Fibroblast of lung (primary cell): Measurements from ENCODE around the gene DIS3L2. TPM values are rescaled to one million over a fixed set of nuclear protein-coding genes. Genes with fewer than 3 reads are reported as not detected.

Experiments
- DNase-seq, 2 donors: peaks; one replicate each; pipeline versions ENCODE4 v3.0.0 to v3.0.0-alpha.2; 2010; ENCODE audit warnings: low read depth in 2 of 2
- H2AFZ ChIP-seq: 2 replicates; pipeline ENCODE4 v1.5.1; 2012; ENCODE audit warnings: low read length, control low read depth, inconsistent platforms
- H3K27ac ChIP-seq: 2 replicates; pipeline ENCODE4 v1.5.1; 2011; ENCODE audit warnings: low read length, control low read depth; ENCODE audit not compliant: insufficient read depth
- H3K27me3 ChIP-seq: 2 replicates; pipeline ENCODE4 v1.5.1; 2011; ENCODE audit warnings: mild to moderate bottlenecking, low read length; ENCODE audit not compliant: control insufficient read depth, insufficient read depth
- H3K36me3 ChIP-seq: 2 replicates; pipeline ENCODE4 v1.5.1; 2011; ENCODE audit warnings: low read length; ENCODE audit not compliant: control insufficient read depth, insufficient read depth
- H3K4me1 ChIP-seq: 2 replicates; pipeline ENCODE4 v1.5.1; 2011; ENCODE audit warnings: low read length; ENCODE audit not compliant: control insufficient read depth, insufficient read depth; ENCODE audit errors: extremely low read depth
- H3K4me2 ChIP-seq: 2 replicates; pipeline ENCODE4 v1.5.1; 2011; ENCODE audit warnings: low read length, control low read depth; ENCODE audit not compliant: insufficient read depth; ENCODE audit errors: extremely low read depth
- H3K4me3 ChIP-seq, 4 experiments: fragments of 200-600 bp in 1 of 4; sonication (generic) in 1 of 4; replicated peaks in 1 of 4; 2 replicates each; pipeline ENCODE4 v1.5.1; 2011 to 2016; ENCODE audit warnings: low read length in 4 of 4, low read depth in 3 of 4, mild to moderate bottlenecking in 3 of 4, control low read depth in 2 of 4, inconsistent platforms in 1 of 4, mixed read lengths in 1 of 4; ENCODE audit not compliant: insufficient read depth in 1 of 4; ENCODE audit errors: control extremely low read depth in 1 of 4
- H3K79me2 ChIP-seq: 2 replicates; pipeline ENCODE4 v1.5.1; 2012; ENCODE audit warnings: mild to moderate bottlenecking, low read length, inconsistent platforms; ENCODE audit not compliant: control insufficient read depth, insufficient read depth
- H3K9ac ChIP-seq: 2 replicates; pipeline ENCODE4 v1.5.1; 2011; ENCODE audit warnings: mild to moderate bottlenecking, low read length, control low read depth; ENCODE audit not compliant: insufficient read depth
- H3K9me3 ChIP-seq: 2 replicates; pipeline ENCODE4 v1.5.1; 2012; ENCODE audit warnings: low read depth, low read length; ENCODE audit not compliant: control insufficient read depth, insufficient read depth
- H4K20me1 ChIP-seq: 2 replicates; pipeline ENCODE4 v1.5.1; 2011; ENCODE audit warnings: low read length; ENCODE audit not compliant: control insufficient read depth, insufficient read depth; ENCODE audit errors: extremely low read depth
- EZH2 ChIP-seq: IDR thresholded peaks from 2 replicates; pipeline ENCODE4 v1.5.1; 2012; ENCODE audit warnings: low read length, control low read depth, mild to moderate bottlenecking; ENCODE audit errors: missing control alignments
- polyA minus RNA-seq: library from RNA; depleted of rRNA, polyadenylated mRNA; stranded (reverse); fragments of >200 nt; gene quantifications from 2 replicates; pipeline ENCODE4 v1.2.3, GENCODE V29; 2011; ENCODE audit warnings: low replicate concordance
- polyA plus RNA-seq, 2 donors: library from polyadenylated mRNA; depleted of rRNA in 1 of 2; stranded (reverse) in 1 of 2; unstranded in 1 of 2; fragments of >200 nt; gene quantifications; 2 replicates each; pipeline ENCODE4 v1.2.1, GENCODE V29; 2011 to 2012; ENCODE audit warnings: missing spikeins in 1 of 2
- total RNA-seq: library from RNA; depleted of rRNA; stranded (reverse); fragments of >200 nt; gene quantifications from 2 replicates; pipeline ENCODE4 v1.2.1, GENCODE V29; 2014
- TF ChIP-seq, protein P1 (sequence below), 2 donors: IDR thresholded peaks in 1 of 2; conservative IDR thresholded peaks in 1 of 2; 1 replicate in 1 of 2; 2 replicates in 1 of 2; pipeline ENCODE4 v1.5.1; 2011 to 2012; ENCODE audit warnings: low read length in 2 of 2, control low read depth in 1 of 2, inconsistent platforms in 1 of 2, low read depth in 1 of 2, mild to moderate bottlenecking in 1 of 2

DIS3L2 gene, protein sequence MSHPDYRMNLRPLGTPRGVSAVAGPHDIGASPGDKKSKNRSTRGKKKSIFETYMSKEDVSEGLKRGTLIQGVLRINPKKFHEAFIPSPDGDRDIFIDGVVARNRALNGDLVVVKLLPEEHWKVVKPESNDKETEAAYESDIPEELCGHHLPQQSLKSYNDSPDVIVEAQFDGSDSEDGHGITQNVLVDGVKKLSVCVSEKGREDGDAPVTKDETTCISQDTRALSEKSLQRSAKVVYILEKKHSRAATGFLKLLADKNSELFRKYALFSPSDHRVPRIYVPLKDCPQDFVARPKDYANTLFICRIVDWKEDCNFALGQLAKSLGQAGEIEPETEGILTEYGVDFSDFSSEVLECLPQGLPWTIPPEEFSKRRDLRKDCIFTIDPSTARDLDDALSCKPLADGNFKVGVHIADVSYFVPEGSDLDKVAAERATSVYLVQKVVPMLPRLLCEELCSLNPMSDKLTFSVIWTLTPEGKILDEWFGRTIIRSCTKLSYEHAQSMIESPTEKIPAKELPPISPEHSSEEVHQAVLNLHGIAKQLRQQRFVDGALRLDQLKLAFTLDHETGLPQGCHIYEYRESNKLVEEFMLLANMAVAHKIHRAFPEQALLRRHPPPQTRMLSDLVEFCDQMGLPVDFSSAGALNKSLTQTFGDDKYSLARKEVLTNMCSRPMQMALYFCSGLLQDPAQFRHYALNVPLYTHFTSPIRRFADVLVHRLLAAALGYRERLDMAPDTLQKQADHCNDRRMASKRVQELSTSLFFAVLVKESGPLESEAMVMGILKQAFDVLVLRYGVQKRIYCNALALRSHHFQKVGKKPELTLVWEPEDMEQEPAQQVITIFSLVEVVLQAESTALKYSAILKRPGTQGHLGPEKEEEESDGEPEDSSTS
- total RNA-seq (12.3 and 15.2 TPM in 2 replicates), polyA plus RNA-seq (5.2 and 7.4 TPM in 2 replicates), polyA minus RNA-seq (14.7 and 21.1 TPM in 2 replicates)
- polyA plus RNA-seq (2012) = 8.1 and 12.1 TPM in 2 replicates

DNA sequence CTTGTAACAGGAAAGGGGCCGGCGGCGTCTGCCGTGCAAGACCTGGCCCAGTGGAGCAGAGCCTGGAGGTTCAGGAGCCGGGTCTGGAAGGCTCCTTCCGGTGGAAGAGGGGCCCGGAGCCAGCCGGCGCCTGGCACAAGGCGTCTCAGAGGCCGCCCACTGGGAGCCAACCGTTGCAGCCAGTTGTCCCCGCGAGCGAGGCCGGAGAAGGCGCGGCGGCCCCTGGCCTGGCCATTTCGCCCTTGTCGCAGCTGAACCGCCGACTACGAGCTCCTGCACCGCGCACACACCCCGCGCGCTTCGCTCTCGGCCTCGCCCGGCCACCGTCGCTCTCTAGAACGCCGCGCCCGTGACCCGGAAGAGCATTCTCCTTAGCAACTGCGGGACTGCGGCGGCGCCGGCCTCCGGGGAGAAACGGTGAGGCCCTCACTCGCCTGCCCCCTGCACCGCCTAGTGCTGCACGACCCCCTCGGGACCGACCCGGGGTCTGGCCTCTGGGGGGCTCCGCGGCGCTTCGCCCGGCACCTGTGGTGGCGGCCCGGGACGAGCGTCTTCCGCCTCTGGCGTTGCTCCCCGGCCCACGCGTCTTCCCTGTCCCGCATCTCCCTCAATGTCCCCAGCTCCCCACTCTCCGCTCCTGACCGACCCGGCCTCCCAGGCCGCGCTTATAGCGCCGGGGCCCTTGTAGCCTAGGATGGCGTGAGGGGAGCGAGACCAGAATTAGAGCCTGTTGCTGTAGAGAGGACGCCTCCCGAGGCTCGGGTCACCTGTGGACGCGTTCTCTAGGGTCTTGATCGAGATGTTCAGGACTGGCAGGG, at the start of gene DIS3L2:
DIS3L2 (plus strand) TSS at position 365 of the 818 bp plus-strand sequence. CDS start 53,215 bp downstream, outside the sequence.
- no peak for TF ChIP-seq EZH2
- TF ChIP-seq, protein P1, sequence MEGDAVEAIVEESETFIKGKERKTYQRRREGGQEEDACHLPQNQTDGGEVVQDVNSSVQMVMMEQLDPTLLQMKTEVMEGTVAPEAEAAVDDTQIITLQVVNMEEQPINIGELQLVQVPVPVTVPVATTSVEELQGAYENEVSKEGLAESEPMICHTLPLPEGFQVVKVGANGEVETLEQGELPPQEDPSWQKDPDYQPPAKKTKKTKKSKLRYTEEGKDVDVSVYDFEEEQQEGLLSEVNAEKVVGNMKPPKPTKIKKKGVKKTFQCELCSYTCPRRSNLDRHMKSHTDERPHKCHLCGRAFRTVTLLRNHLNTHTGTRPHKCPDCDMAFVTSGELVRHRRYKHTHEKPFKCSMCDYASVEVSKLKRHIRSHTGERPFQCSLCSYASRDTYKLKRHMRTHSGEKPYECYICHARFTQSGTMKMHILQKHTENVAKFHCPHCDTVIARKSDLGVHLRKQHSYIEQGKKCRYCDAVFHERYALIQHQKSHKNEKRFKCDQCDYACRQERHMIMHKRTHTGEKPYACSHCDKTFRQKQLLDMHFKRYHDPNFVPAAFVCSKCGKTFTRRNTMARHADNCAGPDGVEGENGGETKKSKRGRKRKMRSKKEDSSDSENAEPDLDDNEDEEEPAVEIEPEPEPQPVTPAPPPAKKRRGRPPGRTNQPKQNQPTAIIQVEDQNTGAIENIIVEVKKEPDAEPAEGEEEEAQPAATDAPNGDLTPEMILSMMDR (conservative IDR thresholded peaks at IDR 0.05 in 1 of 2, IDR thresholded peaks at IDR 0.05 in 1 of 2; ENCODE audit: low read depth in 1 of 2, low read length in 2 of 2) = no peak
- Histone ChIP-seq H2AFZ (peak within 1 kb of the TSS; percentile 98), H3K27me3 (no peaks in the 10 kb centered on the region), H3K9me3 (no peaks in the 10 kb centered on the region), H3K4me1 (no peaks in the 10 kb centered on the region), H3K9ac (peak within 1 kb of the TSS; percentile 76), H3K27ac (peak within 1 kb of the TSS; percentile 73), H3K79me2 (peaks cover 14% of the 10 kb centered on the region), H3K36me3 (no peaks in the 10 kb centered on the region), H3K4me3 (peak within 1 kb of the TSS; percentile 86 to 91 (median 89)), H4K20me1 (no peaks in the 10 kb centered on the region), H3K4me2 (peak within 1 kb of the TSS; percentile 61)
- peak; percentile 82 to 84 for DNase-seq

DNA sequence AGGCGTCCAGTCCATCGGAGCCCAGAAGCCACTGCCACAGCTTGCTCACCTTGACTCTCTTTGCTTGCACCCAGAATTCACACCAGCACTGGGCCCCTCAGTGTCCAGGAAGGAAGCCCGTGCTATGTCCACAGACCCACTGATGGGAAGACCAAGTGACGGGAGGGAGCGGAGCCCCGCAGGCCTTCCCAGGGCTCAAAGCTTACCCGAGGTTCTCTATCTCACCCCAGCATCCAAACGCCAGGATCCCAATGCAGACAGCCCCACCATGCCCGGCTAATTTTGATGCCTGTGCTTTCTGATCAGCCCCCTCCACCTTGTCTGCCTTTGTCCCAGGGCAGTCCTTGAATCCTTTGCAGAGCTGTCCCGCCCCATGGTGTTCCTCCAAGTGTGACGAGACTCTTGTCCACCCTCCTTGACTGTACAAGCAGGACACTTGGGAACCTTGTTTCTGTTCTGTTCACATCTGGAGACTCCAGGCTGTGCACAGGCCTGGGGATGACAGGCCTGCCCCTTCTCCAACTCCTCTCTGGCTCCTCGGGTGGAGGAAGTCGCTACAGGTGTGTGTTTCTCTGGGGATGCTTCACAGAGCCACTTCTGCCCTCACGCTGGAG, 47.3 kb upstream of the DIS3L2 start:
- H3K4me3 ChIP-seq = no peak overlapping the region
- no peak overlapping the region for H3K4me2 ChIP-seq
- H3K27me3 ChIP-seq = peaks cover 13% of the 10 kb centered on the region
- H4K20me1 ChIP-seq = no peaks in the 10 kb centered on the region
- TF ChIP-seq, protein P1 (conservative IDR thresholded peaks at IDR 0.05 in 1 of 2, IDR thresholded peaks at IDR 0.05 in 1 of 2; ENCODE audit: low read depth in 1 of 2, low read length in 2 of 2) = no peak
- no peak for TF ChIP-seq EZH2
- H3K36me3 ChIP-seq = no peaks in the 10 kb centered on the region
- H3K4me1 ChIP-seq = no peaks in the 10 kb centered on the region
- H3K9me3 ChIP-seq = no peaks in the 10 kb centered on the region
- H2AFZ ChIP-seq = no peak overlapping the region
- no peak for DNase-seq
- H3K27ac ChIP-seq = no peak overlapping the region
- H3K9ac ChIP-seq = no peak overlapping the region
- H3K79me2 ChIP-seq = no peaks in the 10 kb centered on the region
